Endometrium (tissue), 2 donors: ENCODE data around the gene TMEM121.
"Not testable (repeated sequence)": the region's sequence is repeated elsewhere in the genome, so short reads cannot be mapped to it uniquely, and the experiment has no call there.

Source experiments
- FAIRE-seq: peaks from 2 replicates; lab custom pipeline; 2012; peaks lifted over from hg19 to GRCh38; lab: Jason Lieb, UNC
- donor health status: control.
- donor health status: control.

TMEM121 gene

GRCh38 chr14:105528586-105529318 lies 2.4 kb downstream of the TMEM121 start:
- FAIRE-seq = no peak

GRCh38 chr14:105529319-105529568 lies 2.9 kb downstream of the TMEM121 start:
- no peak for FAIRE-seq

DNA sequence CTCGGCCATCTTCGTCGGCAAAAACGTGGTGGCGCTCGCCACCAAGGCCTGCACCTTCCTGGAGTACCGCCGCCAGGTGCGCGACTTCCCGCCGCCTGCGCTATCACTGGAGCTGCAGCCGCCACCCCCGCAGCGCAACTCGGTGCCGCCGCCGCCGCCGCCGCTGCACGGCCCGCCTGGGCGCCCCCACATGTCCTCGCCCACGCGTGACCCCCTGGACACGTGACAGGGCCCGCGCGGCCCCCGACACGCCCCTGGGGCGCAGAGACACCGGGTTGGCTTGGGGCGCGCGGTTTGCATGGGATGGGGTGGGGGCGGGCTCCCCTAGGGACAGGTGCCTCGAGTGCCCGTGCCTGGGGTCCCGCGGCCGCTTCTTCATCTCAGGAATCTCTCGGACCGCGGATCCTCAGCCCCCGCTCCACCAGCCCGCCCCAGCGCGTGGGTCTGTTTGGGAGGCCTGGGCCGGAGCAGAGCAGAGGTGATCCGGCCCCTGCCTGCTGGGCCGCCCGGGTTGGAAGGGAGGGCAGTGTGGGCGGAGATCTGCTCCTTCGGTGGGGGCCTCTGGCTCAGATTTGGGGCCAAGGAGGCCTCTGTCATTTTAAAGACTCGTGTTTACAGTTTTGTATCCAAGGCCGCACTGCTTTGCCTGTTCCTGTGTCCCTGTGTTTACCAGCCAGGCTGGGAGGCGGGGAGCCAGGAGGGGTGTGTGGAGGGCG lies 3.3 kb downstream of the TMEM121 start:
- no peak for FAIRE-seq

DNA sequence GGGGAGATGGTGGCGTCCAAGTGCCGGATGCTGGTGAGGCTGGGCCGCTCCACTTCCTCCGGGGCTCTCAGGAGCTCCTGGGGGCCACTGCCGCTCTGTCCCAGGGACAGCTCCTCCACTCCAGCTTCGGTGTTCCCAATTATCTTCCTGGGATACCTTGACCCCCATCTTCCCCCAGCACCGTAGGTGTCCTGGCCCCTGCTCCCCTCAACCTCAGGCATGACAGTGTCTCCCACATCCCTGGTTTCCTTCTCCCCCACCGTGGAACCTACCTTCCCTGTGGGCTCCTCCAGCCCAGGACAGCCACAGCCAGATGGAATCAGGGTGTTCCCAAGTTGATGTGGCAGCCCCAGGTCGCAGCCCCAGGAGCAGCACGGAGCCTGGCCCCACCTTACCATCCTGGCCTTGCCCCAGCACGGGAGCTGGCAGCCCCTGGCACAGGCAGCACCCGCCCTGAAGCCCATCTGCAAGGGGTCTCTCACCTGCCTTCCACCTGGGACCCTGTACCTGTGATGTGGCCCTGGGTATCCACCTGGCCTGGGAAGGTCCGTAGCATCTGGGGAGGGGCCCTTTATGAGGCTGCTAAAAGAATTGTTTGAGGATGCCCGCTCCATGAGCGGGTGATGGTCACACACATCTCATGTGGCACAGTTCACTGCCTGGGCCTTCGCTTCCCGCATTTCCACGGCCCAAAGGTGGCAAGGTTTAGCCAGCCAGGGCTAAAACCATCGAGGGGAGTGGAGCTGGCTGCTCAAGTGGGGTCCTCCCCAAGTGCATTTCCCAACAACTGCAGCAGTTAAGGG lies 4.1 kb downstream of the TMEM121 start:
- FAIRE-seq = no peak

DNA sequence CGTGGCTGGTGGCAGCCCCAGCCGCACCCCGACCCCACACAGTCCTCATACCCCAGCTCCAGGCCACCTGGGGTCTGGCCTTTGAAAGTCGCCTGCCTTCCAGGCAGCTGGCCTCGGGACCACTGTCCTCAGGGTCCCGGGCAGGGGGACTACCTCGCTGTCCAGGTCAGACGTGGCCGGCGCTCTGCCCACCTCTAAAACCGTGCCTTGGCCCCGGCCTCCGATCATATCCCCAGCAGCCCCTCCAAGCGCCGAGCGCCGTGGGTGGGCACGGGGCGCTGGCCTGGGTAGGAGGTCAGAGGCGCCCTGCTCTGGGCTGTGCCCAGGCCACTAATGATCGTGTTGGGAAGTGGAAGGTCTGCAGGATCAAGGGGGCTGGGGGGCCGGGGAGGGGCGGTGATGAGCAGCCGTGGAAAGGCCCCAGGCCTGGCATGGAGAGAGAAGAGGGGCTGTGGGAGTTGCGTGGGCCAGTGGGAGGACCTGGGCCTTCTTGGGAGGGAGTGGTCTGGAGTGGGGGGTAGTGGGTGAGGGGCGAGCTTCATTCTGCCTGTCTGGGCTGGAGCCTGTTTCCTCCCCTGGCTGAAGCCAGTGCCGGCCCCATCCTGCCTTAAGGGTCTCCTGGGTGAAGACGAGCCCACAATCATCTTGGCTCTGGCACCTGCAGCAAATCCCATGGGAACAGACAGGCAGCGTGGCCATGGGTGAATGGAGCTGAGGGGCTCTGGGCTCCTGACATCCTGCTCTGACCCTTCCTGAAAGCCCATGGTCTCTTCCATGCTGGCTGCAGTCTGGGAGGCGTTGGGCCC lies 4.9 kb downstream of the TMEM121 start:
- no peak for FAIRE-seq

- FAIRE-seq = no peak
Observed at GRCh38 chr14:105531894-105532623, 5.7 kb downstream of the TMEM121 start.

DNA sequence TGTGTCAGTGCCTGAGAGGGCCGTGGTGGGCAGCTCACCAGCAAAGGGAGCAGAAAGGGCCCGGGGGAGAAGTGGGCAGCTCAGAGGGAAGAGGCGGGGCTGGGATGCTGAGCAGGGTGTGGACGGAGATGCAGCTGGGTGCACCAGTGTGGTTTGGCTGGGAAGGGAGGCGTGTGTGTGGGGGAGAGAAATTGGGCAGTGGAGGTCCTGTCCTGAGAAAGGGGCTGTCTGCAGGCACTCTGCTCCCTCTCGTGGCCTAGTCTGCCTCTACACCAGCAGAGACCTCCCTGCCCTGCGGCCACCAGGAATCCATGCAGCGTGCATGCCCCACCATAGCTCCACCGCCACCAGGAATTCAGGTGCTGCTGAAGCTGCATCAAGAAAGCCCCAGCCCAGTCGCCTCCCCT lies 6.4 kb downstream of the TMEM121 start:
- no peak for FAIRE-seq

GRCh38 chr14:105533391-105533790 lies 7.0 kb downstream of the TMEM121 start:
- no peak for FAIRE-seq

DNA sequence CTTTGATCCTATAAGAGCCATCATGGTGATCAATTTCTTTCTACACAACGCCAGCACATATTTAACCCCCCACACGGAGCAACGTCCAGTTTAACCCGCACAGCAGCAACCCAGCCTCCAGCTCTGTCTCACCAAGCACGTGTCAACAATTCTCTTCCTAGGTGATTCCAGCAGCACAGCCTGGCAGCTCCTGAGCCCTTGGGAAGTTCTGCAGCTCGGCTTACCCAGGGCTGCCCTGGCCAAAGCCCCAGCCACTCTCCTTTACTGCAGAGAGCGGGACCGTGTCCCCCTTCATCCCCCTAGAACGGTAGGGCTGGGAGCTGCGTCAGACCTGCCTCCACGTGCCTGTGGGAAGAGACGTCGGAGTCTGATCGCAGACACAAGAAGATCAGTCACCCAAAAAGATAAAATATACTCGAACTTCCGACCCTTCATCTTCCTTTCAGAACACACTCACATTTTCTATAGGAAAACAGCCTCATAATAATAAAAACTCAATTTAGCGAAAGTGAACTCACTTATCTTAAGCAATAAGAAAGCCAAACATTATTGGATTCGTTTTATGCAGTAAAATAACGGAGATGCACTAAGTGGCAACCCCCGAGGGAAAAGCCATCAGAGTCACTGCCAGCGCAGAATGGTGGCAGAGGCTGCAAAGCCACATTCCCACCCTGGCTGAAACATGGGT lies 7.6 kb downstream of the TMEM121 start:
- no peak for FAIRE-seq

- FAIRE-seq = no peak
Observed at GRCh38 chr14:105534586-105534985, 8.2 kb downstream of the TMEM121 start.

GRCh38 chr14:105536051-105536450 lies 9.7 kb downstream of the TMEM121 start:
- no peak for FAIRE-seq

GRCh38 chr14:105536691-105537579 lies 10.6 kb downstream of the TMEM121 start:
- no peak for FAIRE-seq

GRCh38 chr14:105537580-105538474 lies 11.4 kb downstream of the TMEM121 start:
- FAIRE-seq = no peak

DNA sequence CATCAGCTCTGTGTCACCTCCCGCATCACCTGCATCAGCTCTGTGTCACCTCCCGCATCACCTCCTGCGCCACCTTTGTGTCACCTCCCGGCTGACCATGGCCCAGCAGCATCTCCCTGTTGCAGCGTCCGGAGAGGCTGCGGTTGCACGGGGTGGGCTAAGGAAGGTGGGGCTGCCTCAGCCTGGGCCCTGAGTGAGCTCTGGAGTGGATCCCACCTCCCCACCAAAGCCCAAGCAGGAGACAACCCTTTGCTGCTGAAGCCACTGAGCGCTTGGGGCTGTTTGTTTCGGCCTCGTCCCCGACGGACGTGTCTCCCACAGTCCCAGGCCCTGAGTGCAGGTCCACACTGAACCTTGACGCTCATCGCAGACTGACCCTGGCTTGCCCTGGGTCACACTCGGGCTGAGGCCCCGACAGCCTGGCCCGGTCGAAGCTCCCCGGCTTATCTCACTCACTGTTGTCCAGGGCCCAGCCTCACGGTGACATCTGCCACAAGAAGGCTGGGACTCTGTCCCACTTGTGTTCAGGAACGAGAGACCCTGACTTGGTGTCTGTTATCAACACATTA lies 12.2 kb downstream of the TMEM121 start:
- no peak for FAIRE-seq

GRCh38 chr14:105540811-105541210 lies 14.4 kb downstream of the TMEM121 start:
- no peak for FAIRE-seq

DNA sequence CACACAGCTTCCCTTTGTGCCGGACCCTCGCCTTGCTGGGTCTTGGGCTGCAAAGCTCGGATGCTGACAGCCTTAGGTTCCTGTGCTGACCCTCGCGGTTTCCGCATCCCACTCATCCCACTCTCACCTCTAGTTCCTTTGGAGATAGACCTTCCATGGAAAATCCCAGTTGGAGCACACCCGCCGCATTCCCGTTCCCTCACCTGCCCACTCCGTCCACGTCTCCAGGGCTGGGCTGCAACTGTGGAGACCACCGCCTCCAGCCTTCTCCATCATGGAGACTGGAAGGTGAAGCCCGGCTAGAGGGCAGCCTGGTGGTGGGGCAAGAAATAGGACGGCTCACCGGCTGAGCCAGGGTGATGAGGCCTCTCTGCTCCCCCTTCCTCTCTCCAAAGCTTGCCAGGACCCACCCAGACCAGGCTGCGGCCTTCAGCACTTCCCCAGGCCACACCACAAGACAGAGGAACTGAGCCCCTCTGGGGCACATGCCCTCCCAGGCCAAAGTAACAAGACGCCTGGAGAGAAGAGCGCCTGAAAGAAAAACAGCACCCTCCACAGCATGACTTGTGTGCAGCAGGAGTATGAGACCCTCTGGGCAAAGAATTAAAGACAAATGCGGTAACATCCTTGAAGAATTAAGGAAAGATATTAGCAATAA lies 15.0 kb downstream of the TMEM121 start:
- no peak for FAIRE-seq

GRCh38 chr14:105545676-105546075 lies 19.3 kb downstream of the TMEM121 start:
- not testable (repeated sequence) for FAIRE-seq

DNA sequence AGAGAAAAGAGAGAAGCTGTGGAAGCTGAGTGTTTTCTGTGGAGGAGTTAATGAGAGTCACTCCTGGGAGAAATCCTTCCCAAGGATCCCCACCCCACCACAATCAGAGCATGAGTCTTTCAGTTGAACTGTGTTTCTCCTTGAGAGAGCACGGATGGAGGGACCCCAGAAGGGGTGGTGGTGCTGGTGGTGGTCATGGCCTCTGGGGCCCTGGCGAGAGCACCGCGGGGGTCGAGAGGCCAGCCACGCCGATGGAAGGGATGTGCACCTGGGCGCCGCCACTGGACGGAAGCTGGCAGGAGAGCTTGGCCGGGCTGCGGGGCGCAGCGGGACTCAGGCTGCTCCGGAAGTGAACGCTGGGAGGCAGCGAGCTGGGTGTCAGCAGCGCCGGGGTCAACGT lies 20.0 kb downstream of the TMEM121 start:
- FAIRE-seq = not testable (repeated sequence)
